Transverse colon (tissue), 4 donors: ENCODE measurements around the gene OR6V1. TPM values are rescaled to one million over a fixed set of nuclear protein-coding genes. Genes with fewer than 3 reads are reported as not detected.
"Not testable (repeated sequence)": the region's sequence is repeated elsewhere in the genome, so short reads cannot be mapped to it uniquely, and the experiment has no call there.

ENCODE experiments used
- DNase-seq: peaks from one replicate; pipeline ENCODE4 v3.0.0-alpha.2; 2019
- H3K27ac ChIP-seq, 4 donors: fragments of 200-600 bp; sonication (generic); 2 replicates each; pipeline ENCODE4 v1.5.1; 2016 to 2018; ENCODE audit warnings: inconsistent platforms in 4 of 4
- H3K27me3 ChIP-seq: fragments of 200-600 bp; sonication (generic); 2 replicates; pipeline ENCODE4 v1.5.1; 2017; ENCODE audit warnings: inconsistent platforms
- H3K36me3 ChIP-seq, 4 donors: fragments of 200-600 bp; sonication (generic); 2 replicates each; pipeline ENCODE4 v1.5.1; 2017 to 2019; ENCODE audit warnings: inconsistent platforms in 4 of 4
- H3K4me1 ChIP-seq, 4 donors: fragments of 200-600 bp; sonication (generic); 2 replicates each; pipeline ENCODE4 v1.5.1; 2017 to 2020; ENCODE audit warnings: inconsistent platforms in 4 of 4
- H3K4me3 ChIP-seq, 4 donors: fragments of 200-600 bp; sonication (generic); 1 replicate in 1 of 4; 2 replicates in 3 of 4; pipeline versions ENCODE4 v1.5.1 to v1.6.1; 2017 to 2019; ENCODE audit warnings: inconsistent platforms in 4 of 4
- H3K9me3 ChIP-seq, 2 donors: fragments of 200-600 bp; sonication (generic); 2 replicates each; pipeline ENCODE4 v1.5.1; 2017 to 2019; ENCODE audit warnings: inconsistent platforms in 2 of 2
- CTCF ChIP-seq, 5 experiments: fragments of 200-600 bp in 3 of 5; fragments of 450-650 bp in 2 of 5; sonication (generic) in 3 of 5; IDR thresholded peaks; 1 replicate in 2 of 5; 2 replicates in 3 of 5; pipeline ENCODE4 v1.5.1; 2016 to 2017; ENCODE audit warnings: antibody characterized with exemption in 5 of 5, inconsistent platforms in 3 of 5, mild to moderate bottlenecking in 2 of 5, moderate library complexity in 1 of 5
- EP300 ChIP-seq: sonication (generic); formaldehyde crosslinking; IDR thresholded peaks from one replicate; pipeline ENCODE4 v1.6.1; 2017; ENCODE audit warnings: antibody characterized with exemption, low read depth
- POLR2A ChIP-seq: fragments of 450-650 bp; IDR thresholded peaks from one replicate; pipeline ENCODE4 v1.6.1; 2016; ENCODE audit warnings: antibody characterized with exemption, mild to moderate bottlenecking, moderate library complexity
- POLR2AphosphoS5 ChIP-seq, 3 donors: sonication (generic); formaldehyde crosslinking; IDR thresholded peaks; one replicate each; pipeline ENCODE4 v1.6.1; 2016; ENCODE audit warnings: antibody characterized with exemption in 3 of 3
- WGBS, 2 donors: methylation state at CpG; one replicate each; pipeline ENCODE4 v1.1.5; 2018; ENCODE audit warnings: low coverage in 1 of 2; 5-methylcytosine and 5-hydroxymethylcytosine counted together
- in situ Hi-C, 4 donors: fragments of 200-750 bp; cut with MboI; loops; one replicate each; pipeline versions ENCODE4 v1.15.0 to v1.15.1; 2017; ENCODE audit warnings: low sequenced_read_pairs in 3 of 4, low pct_ligation_motif_present in 1 of 4, low pct_unique_long_range_greater_than_20kb in 1 of 4
- intact Hi-C: fragments of 100-400 bp; cut with DNase I; formaldehyde crosslinking; loops from one replicate; pipeline ENCODE4 v1.15.1; 2023; ENCODE audit warnings: low total_unique reads
- total RNA-seq, 4 donors: library from RNA; depleted of rRNA; stranded (reverse); fragments of >200 nt; gene quantifications; one replicate each; pipeline ENCODE4 v1.1.0, GENCODE V29; 2016

OR6V1 gene
- total RNA-seq, 4 donors from 2014 or later = not detected

- H3K36me3 ChIP-seq = no peaks in the 10 kb centered on the region
- in situ Hi-C loops = no loop called here
- H3K9me3 ChIP-seq = peaks cover 4 to 17% of the 10 kb centered on the region in 2 donors
- no peaks in the 10 kb centered on the region for H3K27me3 ChIP-seq
- no peaks in the 10 kb centered on the region for H3K4me1 ChIP-seq
- intact Hi-C loops = no loop called here
- no peak overlapping the region for H3K27ac ChIP-seq
- TF ChIP-seq POLR2A = no peak
- no peak for TF ChIP-seq POLR2AphosphoS5 (IDR thresholded peaks at IDR 0.05)
- no peak for TF ChIP-seq CTCF (IDR thresholded peaks at IDR 0.05)
- TF ChIP-seq EP300 = no peak
- WGBS, 2 donors = 73 to 94% methylated on average over 2 of the region's 2 CpGs
- H3K4me3 ChIP-seq = no peak overlapping the region
- no peak for DNase-seq
These were observed 44.0 kb downstream of the OR6V1 start for GRCh38 chr7:143096146-143096545.

- H3K4me1 ChIP-seq, intact Hi-C loops, DNase-seq, H3K36me3 ChIP-seq, H3K27me3 ChIP-seq, in situ Hi-C loops, H3K4me3 ChIP-seq, H3K27ac ChIP-seq: not testable (repeated sequence)
- WGBS, 2 donors = 79 to 88% methylated on average over 1 of the region's 1 CpG
- H3K9me3 ChIP-seq = peaks cover 10 to 17% of the 10 kb centered on the region in 2 donors
These were observed 47.4 kb downstream of the OR6V1 start for GRCh38 chr7:143099579-143099978.

Other genes starting within 250 kb of the OR6V1 start
- gene EPHB6, start 197.3 kb upstream of the OR6V1 start, total RNA-seq = 10 to 100 TPM in 1 of 4 donors, 1 to 10 TPM in 3; 2.9 to 10.2 (median 4.5) TPM
- gene TRPV6, start 166.6 kb upstream of the OR6V1 start, total RNA-seq = 1 to 10 TPM in 1 of 4 donors, under 1 TPM in 1, not detected in 2; 0.14 to 2.9 TPM
- gene TRPV5, start 118.6 kb upstream of the OR6V1 start, total RNA-seq = not detected
- not detected for gene LLCFC1, start 112.9 kb upstream of the OR6V1 start, total RNA-seq
- gene KEL, start 90.0 kb upstream of the OR6V1 start, total RNA-seq = under 1 TPM in 1 of 4 donors, not detected in 3; 0.37 TPM
- not detected for gene OR9A2, start 25.2 kb upstream of the OR6V1 start, total RNA-seq
- not detected for gene PIP, start 79.7 kb downstream of the OR6V1 start, total RNA-seq
- not detected for gene TAS2R39, start 131.1 kb downstream of the OR6V1 start, total RNA-seq
- not detected for gene TAS2R40, start 169.7 kb downstream of the OR6V1 start, total RNA-seq
- gene GSTK1, start 211.1 kb downstream of the OR6V1 start, total RNA-seq = 100 to 1,000 TPM; 333 to 472 (median 376) TPM
- 100 to 1,000 TPM in 1 of 4 donors, 10 to 100 TPM in 3; 46.4 to 127 (median 52.2) TPM for gene TMEM139, start 232.6 kb downstream of the OR6V1 start, total RNA-seq
- gene CASP2, start 236.0 kb downstream of the OR6V1 start, total RNA-seq = 10 to 100 TPM; 13.5 to 38.9 (median 17.6) TPM